GM18511 (cell line): ENCODE data around the gene CATSPERD.
"Not testable (repeated sequence)": the region's sequence is repeated elsewhere in the genome, so short reads cannot be mapped to it uniquely, and the experiment has no call there.

Source experiments
- ATAC-seq: cut with Tn5 transposase; IDR thresholded peaks from one replicate; pipeline ENCODE4 v1.9.1; 2021; ENCODE audit warnings: mild to moderate bottlenecking, moderate library complexity; ENCODE audit not compliant: unreplicated experiment

Gene CATSPERD

DNA sequence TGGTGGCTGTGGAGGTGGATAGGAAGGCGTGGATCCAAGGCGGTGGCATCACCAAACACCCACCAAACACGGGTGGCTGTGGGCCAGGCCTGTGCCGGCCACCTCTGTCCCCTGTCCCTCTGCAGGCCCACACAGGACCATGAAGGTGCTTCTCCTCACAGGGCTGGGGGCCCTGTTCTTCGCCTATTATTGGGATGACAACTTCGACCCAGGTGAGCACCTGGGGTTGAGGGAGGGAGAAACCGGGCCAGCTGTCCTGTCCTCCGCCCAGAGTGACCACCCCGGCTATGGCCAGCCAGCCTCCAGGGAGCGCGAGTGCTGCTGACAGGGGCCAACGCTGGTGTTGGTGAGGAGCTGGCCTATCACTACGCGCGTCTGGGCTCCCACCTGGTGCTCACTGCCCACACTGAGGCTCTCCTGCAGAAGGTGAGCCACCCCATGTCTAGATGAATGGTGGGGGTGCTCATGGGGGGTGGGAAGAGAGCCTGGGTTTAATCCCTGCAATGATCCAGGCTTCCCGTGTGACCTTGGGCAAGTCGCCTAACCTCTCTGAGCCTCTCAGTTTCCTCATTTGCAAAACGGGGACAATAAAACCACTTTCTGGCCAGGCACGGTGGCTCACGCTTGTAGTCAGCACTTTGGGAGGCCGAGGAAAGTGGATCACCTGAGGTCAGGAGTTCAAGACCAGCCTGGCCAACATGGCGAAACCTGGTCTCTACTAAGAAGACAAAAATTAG, 35.6 kb upstream of the CATSPERD start:
- no peak for ATAC-seq

DNA sequence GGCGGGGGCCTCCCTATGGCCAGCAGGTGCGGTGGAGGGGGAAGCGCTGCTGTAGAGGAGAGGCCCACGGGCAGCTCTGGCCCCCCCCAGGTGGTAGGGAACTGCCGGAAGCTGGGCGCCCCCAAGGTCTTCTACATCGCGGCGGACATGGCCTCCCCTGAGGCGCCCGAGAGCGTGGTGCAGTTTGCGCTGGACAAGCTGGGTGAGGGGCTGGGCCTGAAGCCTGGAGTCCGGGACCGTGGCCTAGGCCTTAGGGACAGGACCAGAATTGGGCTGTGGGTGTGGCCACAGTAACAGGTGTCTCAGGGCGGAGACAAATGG, 34.2 kb upstream of the CATSPERD start:
- ATAC-seq, result no peak

DNA sequence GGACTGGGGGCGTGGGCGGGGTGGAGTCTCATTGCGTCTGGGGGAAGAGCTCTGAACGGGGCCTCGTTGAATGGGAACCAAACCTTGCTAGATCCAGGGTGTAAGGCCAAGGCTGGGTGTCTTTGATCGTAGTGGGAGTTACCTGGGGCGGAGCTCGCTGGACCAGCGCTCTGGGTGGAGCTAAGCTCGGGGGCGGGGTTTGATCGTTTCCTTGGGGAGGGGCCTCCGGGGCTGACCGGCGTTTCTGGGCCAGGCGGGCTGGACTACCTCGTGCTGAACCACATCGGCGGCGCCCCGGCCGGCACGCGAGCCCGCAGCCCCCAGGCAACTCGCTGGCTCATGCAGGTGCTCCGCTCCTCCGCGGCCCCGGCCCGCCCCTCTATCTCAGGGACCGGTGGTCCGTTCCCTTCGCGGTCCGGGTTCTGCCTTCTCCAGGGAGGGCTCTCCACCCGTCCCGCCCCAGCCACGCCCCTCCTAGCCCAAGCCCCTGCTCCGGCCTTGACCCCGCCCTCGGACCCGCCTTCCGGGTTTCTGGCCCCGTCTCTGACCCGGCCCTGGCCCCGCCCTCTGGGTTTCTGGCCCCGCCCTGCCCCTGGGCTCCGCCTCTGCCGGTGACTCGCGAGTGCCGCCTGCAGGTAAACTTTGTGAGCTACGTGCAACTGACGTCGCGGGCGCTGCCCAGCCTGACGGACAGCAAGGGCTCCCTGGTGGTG, 33.6 kb upstream of the CATSPERD start:
- peak; percentile 66 for ATAC-seq

DNA sequence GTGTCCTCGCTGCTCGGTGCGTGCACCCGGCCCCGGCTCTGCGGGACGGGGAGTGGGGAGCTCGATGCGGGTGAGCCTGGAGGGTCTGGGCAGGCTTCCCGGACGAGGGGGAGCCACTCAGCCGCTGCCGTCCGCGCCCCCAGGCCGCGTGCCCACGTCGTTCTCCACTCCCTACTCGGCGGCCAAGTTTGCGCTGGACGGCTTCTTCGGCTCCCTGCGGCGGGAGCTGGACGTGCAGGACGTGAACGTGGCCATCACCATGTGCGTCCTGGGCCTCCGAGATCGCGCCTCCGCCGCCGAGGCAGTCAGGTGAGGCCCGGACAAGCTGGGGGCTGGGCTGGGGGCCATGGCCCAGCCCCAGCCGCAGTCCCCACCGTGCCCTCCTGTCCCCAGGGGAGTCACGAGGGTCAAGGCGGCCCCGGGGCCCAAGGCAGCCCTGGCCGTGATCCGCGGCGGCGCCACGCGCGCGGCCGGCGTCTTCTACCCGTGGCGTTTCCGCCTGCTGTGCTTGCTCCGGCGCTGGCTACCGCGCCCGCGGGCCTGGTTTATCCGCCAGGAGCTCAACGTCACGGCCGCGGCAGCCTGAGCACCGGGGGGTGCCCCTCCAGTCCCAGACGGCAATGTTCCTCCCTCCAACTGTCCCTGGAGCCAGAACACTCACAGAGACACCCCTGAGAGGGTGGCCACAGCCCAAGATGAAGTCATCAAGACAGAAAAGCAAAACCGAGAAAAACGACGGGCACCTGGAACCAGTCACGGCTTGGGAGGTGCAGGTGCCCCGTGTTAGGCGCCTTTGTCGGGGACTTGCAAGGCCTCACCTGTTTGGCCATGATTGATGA, 32.9 kb upstream of the CATSPERD start:
- ATAC-seq, result no peak

DNA sequence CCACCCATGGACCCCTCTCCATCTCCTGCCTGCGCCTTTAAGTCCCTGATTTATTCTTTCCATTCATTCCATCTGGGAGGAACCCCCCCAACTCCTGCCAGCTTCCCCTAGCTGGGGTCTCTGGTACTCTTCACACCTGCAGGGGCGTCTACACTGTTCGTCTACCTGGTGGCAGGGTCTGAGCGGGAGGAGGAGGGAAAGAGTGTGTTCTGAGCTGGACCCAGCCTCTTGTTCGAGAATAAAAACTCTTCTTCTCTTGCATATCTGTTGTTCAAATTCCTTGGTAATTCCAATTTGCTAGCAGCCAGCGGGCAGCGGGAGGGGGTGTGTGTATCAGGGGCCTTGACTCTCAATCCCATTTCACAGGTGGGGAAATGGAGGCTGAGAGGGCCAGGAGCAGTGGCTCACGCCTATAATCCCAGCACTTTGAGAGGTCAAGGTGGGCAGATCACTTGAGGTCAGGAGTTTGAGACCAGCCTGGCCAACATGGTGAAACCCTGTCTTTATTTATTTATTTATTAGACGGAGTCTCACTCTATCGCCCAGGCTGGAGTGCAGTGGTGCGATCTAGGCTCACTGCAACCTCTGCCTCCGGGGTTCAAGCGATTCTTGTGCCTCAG, 32.1 kb upstream of the CATSPERD start:
- ATAC-seq, result not testable (repeated sequence)

DNA sequence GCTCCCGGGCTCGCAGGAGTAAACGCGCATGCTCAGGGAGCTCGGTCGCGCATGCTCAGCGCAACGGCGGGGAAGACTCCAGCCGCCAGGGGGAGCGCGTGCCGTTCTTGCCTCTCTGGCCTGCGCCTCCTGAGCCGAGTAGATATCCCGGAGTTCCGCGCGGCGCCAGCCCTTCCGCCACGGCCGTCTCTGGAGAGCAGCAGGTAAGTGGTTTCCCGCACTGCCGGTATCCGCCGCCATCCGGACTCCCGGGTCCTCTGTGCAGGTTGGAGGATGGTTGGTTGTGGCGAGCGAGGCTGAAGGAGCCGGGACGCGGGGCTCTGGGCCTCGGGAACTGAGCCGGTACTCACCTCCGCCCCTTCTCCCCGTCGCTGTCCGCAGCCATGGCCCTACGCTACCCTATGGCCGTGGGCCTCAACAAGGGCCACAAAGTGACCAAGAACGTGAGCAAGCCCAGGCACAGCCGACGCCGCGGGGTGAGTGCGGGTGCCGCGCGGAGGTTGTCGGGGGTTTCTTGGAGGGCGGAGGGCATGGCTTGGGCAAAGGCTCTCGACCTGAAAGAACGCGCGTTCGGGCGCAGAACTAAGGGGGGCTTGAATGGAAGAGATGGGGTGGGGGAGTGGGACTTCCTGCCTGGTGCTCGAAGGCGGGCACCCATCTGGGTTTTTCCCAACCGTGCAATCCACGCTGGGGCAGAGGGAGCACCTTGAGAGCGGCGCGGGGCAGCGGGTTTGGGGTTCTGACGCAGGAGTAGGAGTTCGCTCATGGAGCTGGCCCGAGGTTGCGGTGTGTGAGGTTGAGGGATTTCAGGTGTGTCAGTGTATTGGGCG, 30.1 kb upstream of the CATSPERD start, which contains the start of gene RPL36:
RPL36 (plus strand) TSS at position 171 of the 830 bp plus-strand sequence; CDS start at position 384, 213 bp downstream.
- ATAC-seq, result peak; percentile 38

DNA sequence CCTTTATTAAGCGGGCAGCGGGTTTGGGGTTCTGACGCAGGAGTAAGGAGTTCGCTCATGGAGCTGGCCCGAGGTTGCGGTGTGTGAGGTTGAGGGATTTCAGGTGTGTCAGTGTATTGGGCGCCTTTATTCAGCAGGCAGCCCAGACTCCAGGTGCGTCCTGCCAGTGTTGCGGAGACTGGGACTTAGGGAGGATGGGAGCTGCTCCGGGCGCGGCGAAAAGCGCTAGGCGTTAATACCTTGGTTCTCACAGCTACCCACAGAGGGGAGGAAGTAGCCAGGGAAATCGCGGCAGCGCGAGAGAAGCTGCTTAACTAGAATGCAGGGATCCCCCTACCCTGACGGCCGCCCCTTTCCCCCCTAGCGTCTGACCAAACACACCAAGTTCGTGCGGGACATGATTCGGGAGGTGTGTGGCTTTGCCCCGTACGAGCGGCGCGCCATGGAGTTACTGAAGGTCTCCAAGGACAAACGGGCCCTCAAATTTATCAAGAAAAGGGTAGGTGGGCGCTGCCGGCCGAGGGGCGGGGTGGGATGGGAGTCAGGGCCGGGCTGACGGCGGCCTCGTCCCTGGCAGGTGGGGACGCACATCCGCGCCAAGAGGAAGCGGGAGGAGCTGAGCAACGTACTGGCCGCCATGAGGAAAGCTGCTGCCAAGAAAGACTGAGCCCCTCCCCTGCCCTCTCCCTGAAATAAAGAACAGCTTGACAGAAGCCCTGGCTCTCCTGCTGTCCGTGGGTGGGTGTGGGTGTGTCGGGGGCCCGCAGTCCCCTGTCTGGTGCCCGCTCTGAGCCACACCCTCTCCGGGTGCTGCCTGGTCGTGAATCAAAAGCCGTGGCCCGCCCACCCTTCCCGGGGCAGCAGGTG, 29.2 kb upstream of the CATSPERD start:
- no peak for ATAC-seq

DNA sequence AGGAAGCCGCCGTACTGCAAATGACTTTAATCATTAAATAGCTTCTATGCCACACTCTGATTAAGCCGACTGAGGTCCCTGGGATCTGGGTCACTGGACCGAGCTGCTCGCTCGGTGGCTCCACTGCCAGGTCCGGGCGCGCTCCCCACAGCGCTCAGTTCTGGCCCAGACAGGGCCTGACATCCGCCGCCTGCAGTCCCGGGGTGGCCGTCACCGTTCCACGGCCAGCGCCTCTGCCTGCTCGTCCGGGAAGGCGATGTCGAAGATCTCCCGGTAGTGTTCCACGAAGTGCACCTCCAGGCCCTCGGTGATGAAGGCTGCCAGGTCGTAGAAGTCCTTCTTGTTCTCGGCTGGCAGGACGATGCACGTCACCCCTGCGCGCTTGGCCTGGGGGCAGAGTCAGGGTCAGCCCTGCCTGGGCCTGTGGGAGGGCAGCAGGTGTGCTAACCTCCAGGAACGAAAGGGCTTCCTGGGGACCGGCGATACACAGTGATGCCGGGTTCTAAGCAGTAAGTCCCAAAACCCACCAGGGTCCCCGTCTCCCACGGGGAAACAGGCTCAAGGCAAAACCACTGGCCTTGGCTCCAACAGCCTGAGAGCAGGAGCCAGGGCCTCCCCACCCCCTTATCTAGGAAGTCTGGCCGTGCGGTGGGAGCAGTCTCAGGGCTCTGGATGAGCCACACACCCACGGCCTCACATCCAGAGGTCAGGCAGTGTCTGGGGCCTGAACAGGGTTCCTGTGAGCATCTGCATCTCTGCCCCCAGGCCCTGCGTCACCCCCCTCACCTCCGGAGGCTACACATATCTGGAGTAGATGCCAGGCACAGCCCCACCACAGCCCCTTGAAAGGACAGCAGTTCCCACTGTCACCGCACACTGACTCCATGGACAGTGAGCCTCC, 28.4 kb upstream of the CATSPERD start:
- ATAC-seq, result no peak

DNA sequence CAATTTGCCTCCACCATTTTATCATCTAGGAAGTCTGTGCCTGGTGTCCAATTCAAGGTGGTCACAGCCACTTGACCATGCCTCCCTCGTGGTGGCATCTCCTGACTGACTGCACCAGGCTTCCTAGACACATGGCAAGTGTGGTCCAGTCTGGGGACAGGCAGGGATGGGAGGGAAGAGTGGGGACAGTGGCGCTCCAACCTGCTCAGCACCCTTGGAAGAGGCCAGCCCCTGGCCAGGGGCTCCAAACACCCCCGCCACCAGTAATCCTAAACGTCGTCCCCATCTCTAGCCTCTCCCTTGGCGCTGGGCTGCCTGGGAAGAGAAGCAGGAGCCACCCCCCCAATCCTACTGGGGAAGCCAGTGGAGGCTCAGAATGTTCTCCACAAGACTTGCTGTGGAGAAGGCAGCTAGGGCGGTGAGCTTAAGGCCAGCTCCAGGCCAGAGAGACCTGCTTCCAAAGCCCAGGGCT, 27.7 kb upstream of the CATSPERD start:
- ATAC-seq, result no peak

DNA sequence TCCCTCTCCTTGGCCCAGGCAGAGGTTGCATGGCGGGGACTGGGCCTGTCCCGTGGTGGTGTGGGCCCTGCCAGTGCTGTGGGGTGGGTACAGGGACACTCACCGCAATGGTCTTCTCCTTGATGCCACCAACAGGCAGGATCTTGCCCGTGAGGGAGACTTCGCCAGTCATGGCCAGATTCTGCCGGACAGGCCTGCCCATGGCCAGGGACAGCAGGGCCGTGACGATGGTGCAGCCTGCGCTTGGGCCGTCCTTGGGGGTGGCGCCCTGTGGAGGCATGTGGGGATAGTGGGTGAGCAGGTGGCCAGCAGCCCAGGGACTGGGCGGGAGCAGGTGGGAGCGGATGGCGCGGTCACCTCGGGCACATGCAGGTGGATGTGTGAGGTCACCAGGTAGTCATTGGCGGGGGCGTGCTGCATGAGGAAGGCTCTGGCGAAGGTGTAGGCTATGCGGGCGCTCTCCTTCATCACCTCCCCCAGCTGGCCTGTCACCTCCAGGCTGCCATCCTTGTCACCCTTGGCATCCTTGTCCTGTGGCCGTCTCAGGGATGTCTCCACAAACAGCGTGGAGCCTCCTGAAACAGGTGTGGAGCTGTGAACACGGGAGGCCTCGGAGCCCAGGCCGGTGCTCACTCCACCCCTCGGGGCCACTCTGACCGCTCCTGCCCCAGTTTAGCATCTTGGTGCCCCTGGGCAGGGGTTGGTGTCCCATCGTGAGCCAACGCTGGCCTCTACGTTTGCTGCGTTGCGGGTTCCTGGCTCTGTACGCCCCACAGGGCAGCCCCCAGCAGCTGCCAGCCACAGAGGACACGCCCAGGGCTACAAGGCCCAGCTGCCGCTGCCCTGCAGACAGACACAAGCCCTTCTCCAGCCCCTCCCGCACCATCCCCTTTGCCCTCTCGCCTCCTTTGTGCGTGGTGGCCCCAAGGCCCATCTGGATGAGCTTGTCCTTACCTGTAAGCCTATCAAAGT, 27.0 kb upstream of the CATSPERD start:
- ATAC-seq, result no peak

DNA sequence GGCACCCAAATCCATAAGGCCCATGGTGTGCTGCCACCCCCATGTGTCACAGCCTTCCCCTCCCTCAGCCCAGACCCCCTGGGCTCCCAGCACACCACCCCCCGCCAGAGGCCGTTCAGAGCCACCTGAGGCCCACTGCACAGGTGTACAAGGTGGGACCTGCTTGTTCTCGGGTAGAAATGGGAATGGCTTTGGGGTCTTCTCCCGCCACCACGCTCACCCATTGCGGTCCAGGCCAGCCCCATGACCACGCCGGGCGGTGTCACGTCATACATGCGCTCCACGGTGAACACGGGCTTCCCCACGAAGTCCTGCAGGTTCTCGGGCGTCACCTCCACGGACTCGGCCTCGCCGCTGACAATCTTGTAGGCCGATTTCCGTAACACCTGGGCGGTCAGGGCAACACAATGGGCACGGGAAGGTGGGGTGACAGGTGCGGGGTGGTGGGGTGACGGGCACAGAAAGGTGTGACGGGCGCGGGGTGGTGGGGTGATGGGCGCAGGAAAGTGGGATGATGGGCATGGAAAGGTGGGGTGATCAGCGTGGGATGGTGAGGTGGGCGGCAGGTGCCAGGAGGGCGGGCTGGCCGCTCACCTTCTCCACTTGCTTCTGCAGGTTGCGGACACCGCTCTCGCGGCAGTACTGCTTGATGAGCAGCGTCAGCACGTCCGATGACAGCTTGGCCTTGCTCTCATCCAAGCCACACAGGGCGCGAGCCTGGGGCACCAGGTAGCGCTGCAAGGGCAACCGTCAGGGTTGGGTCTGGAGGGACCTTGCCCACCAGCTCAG, 26.1 kb upstream of the CATSPERD start:
- no peak for ATAC-seq

DNA sequence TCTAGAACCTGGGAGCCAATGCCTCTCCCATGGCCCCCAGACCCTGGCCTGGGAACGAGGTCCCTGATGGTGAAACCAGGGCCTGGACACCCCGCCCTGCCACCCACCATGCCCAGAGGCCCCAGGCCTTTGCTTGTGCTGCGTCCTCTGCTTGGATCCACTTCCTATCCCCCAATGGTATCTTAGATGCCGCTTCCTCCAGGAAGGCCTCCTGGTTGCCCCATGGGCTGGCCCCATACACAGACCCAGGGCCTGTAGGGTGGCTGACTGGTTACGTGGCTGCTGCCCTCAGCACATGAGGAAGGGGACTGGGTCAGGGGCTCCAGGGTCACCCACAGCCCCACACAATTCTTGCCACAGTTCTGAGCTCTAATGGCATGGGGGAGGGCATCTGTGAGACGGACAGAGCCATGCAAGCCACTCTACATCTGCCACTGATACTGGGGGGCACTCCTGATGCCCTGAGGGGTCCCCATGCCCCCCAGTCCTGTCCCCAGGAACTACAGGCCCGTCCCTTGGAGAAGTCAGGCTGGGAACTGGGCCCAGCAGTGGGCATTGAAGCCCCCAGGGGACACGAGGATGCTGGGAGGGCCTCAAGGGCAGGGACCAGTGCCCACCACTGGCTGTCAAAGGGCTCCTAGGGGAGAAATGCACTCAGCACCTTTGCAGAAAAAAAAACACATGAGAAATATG, 25.3 kb upstream of the CATSPERD start:
- no peak for ATAC-seq

DNA sequence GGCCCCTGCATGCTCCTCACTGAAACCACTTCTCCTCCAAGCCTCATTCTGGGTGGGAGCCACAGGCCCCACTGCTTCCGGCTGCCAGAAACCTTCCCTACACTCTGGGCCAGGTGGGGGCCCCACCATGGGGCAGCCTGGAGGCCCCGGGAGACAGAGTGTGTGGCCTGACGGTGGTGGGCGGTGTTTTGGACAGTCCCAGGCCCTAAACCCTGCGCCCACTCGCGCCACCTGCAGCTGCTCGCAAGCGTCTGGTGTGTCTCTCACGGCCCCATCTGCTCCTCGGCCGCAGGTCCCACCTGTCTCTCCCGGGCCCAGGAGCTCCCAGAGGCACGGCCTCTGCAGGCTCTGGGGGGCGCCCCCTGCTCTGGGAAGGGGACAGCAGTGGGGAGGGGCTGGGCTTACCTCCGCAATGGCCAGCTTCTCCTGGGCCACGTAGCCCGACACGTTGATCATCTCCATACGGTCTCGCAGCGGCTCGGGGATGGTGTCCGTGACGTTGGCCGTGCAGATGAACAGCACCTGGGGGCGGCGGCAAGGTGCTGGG, 24.7 kb upstream of the CATSPERD start:
- ATAC-seq, result no peak

DNA sequence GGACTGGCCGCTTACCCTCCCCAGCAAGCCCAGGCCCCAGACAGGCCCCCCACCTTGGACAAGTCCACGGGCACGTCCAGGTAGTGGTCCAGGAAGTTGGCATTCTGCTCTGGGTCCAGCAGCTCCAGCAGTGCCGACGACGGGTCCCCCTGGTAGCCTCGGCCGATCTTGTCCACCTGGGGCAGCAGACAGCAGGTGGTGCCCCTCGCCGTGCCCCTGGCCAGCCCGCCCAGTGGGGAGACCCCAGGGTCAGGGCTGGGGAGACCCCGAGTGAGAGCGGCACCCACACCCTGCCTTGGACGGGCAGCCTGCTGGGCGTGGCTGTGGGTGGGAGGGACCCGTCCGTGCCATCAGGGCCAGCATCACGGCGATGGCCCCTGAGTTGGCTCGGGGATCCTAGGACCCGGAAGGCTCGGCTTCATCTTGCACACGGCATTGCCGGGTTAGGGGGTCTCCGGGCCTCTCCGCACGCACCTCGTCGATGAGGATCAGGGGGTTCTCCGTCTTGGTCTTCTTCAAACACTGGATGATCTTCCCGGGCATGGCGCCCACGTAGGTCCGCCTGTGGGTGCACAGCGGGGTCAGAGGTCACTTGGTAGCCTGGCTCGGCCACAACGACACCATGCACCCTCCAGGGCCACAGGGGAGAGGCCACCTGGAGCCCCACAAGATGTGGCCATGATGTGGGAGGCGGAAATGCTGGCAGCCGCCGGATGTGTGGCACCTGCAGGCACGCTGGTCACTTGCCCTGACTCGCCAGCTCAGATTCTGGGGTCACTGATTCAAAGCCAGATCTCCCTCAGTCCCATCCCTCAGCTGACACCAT, 24.0 kb upstream of the CATSPERD start:
- ATAC-seq, result no peak
